HG02759 (cell line): ENCODE results near the gene CDV3.
A peak's percentile ranks its signal among the peaks of the same experiment; 100 is the strongest.

Experiments
- ATAC-seq: cut with Tn5 transposase; IDR thresholded peaks from one replicate; pipeline ENCODE4 v1.9.1; 2021; ENCODE audit warnings: mild to moderate bottlenecking, moderate library complexity; ENCODE audit not compliant: unreplicated experiment

Gene CDV3

GRCh38 chr3:133568294-133569014 is 5.0 kb upstream of the CDV3 start:
- no peak for ATAC-seq

- ATAC-seq = no peak
Measured at GRCh38 chr3:133570139-133570936, 3.1 kb upstream of the CDV3 start.

- ATAC-seq = no peak
Measured at GRCh38 chr3:133570937-133571320, 2.6 kb upstream of the CDV3 start.

GRCh38 chr3:133572158-133573053 is 1.1 kb upstream of the CDV3 start:
- peak; percentile 18 for ATAC-seq

- peak; percentile 74 for ATAC-seq
Measured at GRCh38 chr3:133573054-133573628, 345 bp upstream of the CDV3 start.

GRCh38 chr3:133574260-133574881 is 885 bp downstream of the CDV3 start:
- ATAC-seq = peak; percentile 34

GRCh38 chr3:133575086-133575485 is 1.6 kb downstream of the CDV3 start:
- ATAC-seq = no peak

GRCh38 chr3:133576169-133576568 is 2.7 kb downstream of the CDV3 start:
- no peak for ATAC-seq

- no peak for ATAC-seq
Measured at GRCh38 chr3:133578548-133579191, 5.2 kb downstream of the CDV3 start.

GRCh38 chr3:133583396-133583795 is 9.9 kb downstream of the CDV3 start:
- ATAC-seq = no peak

GRCh38 chr3:133588035-133588434 is 14.5 kb downstream of the CDV3 start:
- no peak for ATAC-seq

- no peak for ATAC-seq
Measured at GRCh38 chr3:133588784-133589465, 15.4 kb downstream of the CDV3 start.

- no peak for ATAC-seq
Measured at GRCh38 chr3:133589503-133589902, 16.0 kb downstream of the CDV3 start.

- ATAC-seq = no peak
Measured at GRCh38 chr3:133591271-133591742, 17.8 kb downstream of the CDV3 start.

- peak; percentile 53 for ATAC-seq
Measured at GRCh38 chr3:133592843-133593242, 19.4 kb downstream of the CDV3 start.

- ATAC-seq = no peak
Measured at GRCh38 chr3:133593243-133593642, 19.8 kb downstream of the CDV3 start.

GRCh38 chr3:133595341-133595740 is 21.9 kb downstream of the CDV3 start:
- ATAC-seq = no peak

GRCh38 chr3:133598405-133598804 is 24.9 kb downstream of the CDV3 start:
- ATAC-seq = no peak

GRCh38 chr3:133599280-133599679 is 25.8 kb downstream of the CDV3 start:
- no peak for ATAC-seq
